IMR-90 (cell line): ENCODE results near the gene ARHGEF33. TPM values are rescaled to one million over a fixed set of nuclear protein-coding genes. Genes with fewer than 3 reads are reported as not detected.
A peak's percentile ranks its signal among the peaks of the same experiment; 100 is the strongest.

Experiments used
- ATAC-seq: fragments of 200-7000 bp; cut with Tn5 transposase; 2 replicates; pipeline ENCODE4 v1.9.1; 2020; ENCODE audit warnings: low read depth, mild to moderate bottlenecking, moderate library complexity
- Bru-seq: library from RNA; stranded (reverse); fragments of 400-500 nt; gene quantifications from one replicate; lab custom pipeline; 2021; lab: Mats Ljungman, UMichigan
- BruChase-seq, 2 experiments: library from RNA; stranded (reverse); fragments of 400-500 nt; gene quantifications; one replicate each; lab custom pipeline; 2021; lab: Mats Ljungman, UMichigan
- BruUV-seq: library from RNA; stranded (reverse); fragments of 400-500 nt; replicated peaks from 2 replicates; lab custom pipeline; 2021; lab: Mats Ljungman, UMichigan
- CTCF ChIA-PET: fragments of 300-600 bp; formaldehyde crosslinking; extraction: SDS; loops from one replicate; lab custom pipeline; 2021; ENCODE audit warnings: antibody characterized with exemption; lab: Yijun Ruan, JAX
- POLR2A ChIA-PET: fragments of 300-600 bp; sonication (Branson Sonifier 250); formaldehyde crosslinking; loops from one replicate; lab custom pipeline; 2022; ENCODE audit warnings: antibody characterized with exemption; ENCODE audit not compliant: unreplicated experiment; lab: Charles Lee
- DNase-seq: peaks from one replicate; pipeline ENCODE4 v3.0.0; 2013
- H2AFZ ChIP-seq: replicated peaks from 2 replicates; pipeline ENCODE3; 2013; ENCODE audit warnings: low read length, mild to moderate bottlenecking; ENCODE audit not compliant: poor library complexity
- H2AK5ac ChIP-seq: 2 replicates; pipeline ENCODE4 v1.6.1; 2013; ENCODE audit warnings: low read depth, low read length, inconsistent platforms
- H2AK9ac ChIP-seq: replicated peaks from 2 replicates; pipeline ENCODE3; 2013; ENCODE audit warnings: mild to moderate bottlenecking, low read depth, low read length, moderate library complexity; ENCODE audit not compliant: poor library complexity
- H2BK120ac ChIP-seq: 2 replicates; pipeline ENCODE4 v1.6.1; 2013; ENCODE audit warnings: low read depth, low read length, inconsistent platforms
- H2BK15ac ChIP-seq: 3 replicates; pipeline ENCODE4 v1.6.1; 2013; ENCODE audit warnings: low read depth, low read length, inconsistent platforms
- H2BK20ac ChIP-seq: 2 replicates; pipeline ENCODE4 v1.6.1; 2013; ENCODE audit warnings: low read depth, mild to moderate bottlenecking, inconsistent platforms, low read length, moderate library complexity
- H2BK5ac ChIP-seq: 2 replicates; pipeline ENCODE4 v1.6.1; 2013; ENCODE audit warnings: mild to moderate bottlenecking, low read depth, low read length, inconsistent platforms; ENCODE audit not compliant: poor library complexity, severe bottlenecking
- H3K14ac ChIP-seq: replicated peaks from 2 replicates; pipeline ENCODE4 v1.6.1; 2013; ENCODE audit warnings: low read depth, low read length, inconsistent platforms
- H3K18ac ChIP-seq: 2 replicates; pipeline ENCODE4 v1.6.1; 2013; ENCODE audit warnings: low read depth, low read length, control low read depth
- H3K23ac ChIP-seq: 2 replicates; pipeline ENCODE4 v1.6.1; 2013; ENCODE audit warnings: low read depth, low read length, inconsistent platforms
- H3K27ac ChIP-seq: 2 replicates; pipeline ENCODE4 v1.5.1; 2013; ENCODE audit warnings: mild to moderate bottlenecking, control low read depth, low read length; ENCODE audit not compliant: insufficient read depth
- H3K27me3 ChIP-seq: 2 replicates; pipeline ENCODE4 v1.6.1; 2013; ENCODE audit warnings: low read length; ENCODE audit not compliant: control insufficient read depth, insufficient read depth
- H3K36me3 ChIP-seq: 2 replicates; pipeline ENCODE4 v1.6.1; 2013; ENCODE audit warnings: low read length, mixed read lengths; ENCODE audit not compliant: control insufficient read depth, insufficient read depth
- H3K4ac ChIP-seq: 2 replicates; pipeline ENCODE4 v1.6.1; 2013; ENCODE audit warnings: low read depth, low read length, inconsistent platforms
- H3K4me1 ChIP-seq: 2 replicates; pipeline ENCODE4 v1.6.1; 2013; ENCODE audit warnings: low read length, mixed read lengths; ENCODE audit not compliant: control insufficient read depth, insufficient read depth
- H3K4me2 ChIP-seq: 2 replicates; pipeline ENCODE4 v1.6.1; 2013; ENCODE audit warnings: low read depth, mild to moderate bottlenecking, control low read depth, low read length, moderate library complexity
- H3K4me3 ChIP-seq: 2 replicates; pipeline ENCODE4 v1.5.1; 2013; ENCODE audit warnings: low read depth, mild to moderate bottlenecking, control low read depth, low read length, moderate library complexity; ENCODE audit not compliant: insufficient read depth
- H3K56ac ChIP-seq: 2 replicates; pipeline ENCODE4 v1.6.1; 2013; ENCODE audit warnings: low read length, inconsistent platforms; ENCODE audit not compliant: insufficient read depth; ENCODE audit errors: extremely low read depth
- H3K79me1 ChIP-seq, 2 experiments: 2 replicates each; pipeline ENCODE4 v1.6.1; 2013; ENCODE audit warnings: low read length in 2 of 2, inconsistent platforms in 1 of 2, low read depth in 1 of 2
- H3K9ac ChIP-seq: 2 replicates; pipeline ENCODE4 v1.6.1; 2013; ENCODE audit warnings: low read depth, low read length, control low read depth
- H3K9me1 ChIP-seq: 2 replicates; pipeline ENCODE4 v1.6.1; 2013; ENCODE audit warnings: low read length, inconsistent platforms; ENCODE audit not compliant: insufficient read depth
- H3K9me3 ChIP-seq: 2 replicates; pipeline ENCODE4 v1.6.1; 2013; ENCODE audit warnings: low read length; ENCODE audit not compliant: control insufficient read depth, insufficient read depth
- H4K20me1 ChIP-seq: 2 replicates; pipeline ENCODE4 v1.6.1; 2013; ENCODE audit warnings: low read length, inconsistent platforms; ENCODE audit not compliant: insufficient read depth
- H4K5ac ChIP-seq: 2 replicates; pipeline ENCODE4 v1.6.1; 2013; ENCODE audit warnings: mild to moderate bottlenecking, low read depth, low read length, control low read depth
- H4K8ac ChIP-seq, 2 experiments: 2 replicates each; pipeline ENCODE4 v1.6.1; 2013; ENCODE audit warnings: low read depth in 2 of 2, low read length in 2 of 2, control low read depth in 1 of 2, inconsistent platforms in 1 of 2
- H4K91ac ChIP-seq: 2 replicates; pipeline ENCODE4 v1.6.1; 2013; ENCODE audit warnings: low read depth, low read length, inconsistent platforms; ENCODE audit not compliant: insufficient read depth
- CHD1 ChIP-seq: IDR thresholded peaks from 2 replicates; pipeline ENCODE4 v1.6.1; 2012; ENCODE audit warnings: low read depth, low read length, improper control_type of control experiment
- CTCF ChIP-seq: conservative IDR thresholded peaks from 2 replicates; pipeline ENCODE4 v1.5.1; 2012; ENCODE audit warnings: mild to moderate bottlenecking, low read depth, low read length, improper control_type of control experiment
- ELK1 ChIP-seq: fragments of 150-350 bp; IDR thresholded peaks from 2 replicates; pipeline ENCODE4 v1.6.1; 2016; ENCODE audit warnings: low read depth, mild to moderate bottlenecking, low read length, moderate library complexity, borderline replicate concordance
- MAFK ChIP-seq: IDR thresholded peaks from 2 replicates; pipeline ENCODE4 v1.6.1; 2012; ENCODE audit warnings: low read depth, low read length, improper control_type of control experiment
- MAZ ChIP-seq: IDR thresholded peaks from 2 replicates; pipeline ENCODE4 v1.6.1; 2012; ENCODE audit warnings: low read depth, mild to moderate bottlenecking, low read length, improper control_type of control experiment, moderate library complexity, borderline replicate concordance
- MXI1 ChIP-seq: IDR thresholded peaks from 2 replicates; pipeline ENCODE4 v1.6.1; 2012; ENCODE audit warnings: low read depth, mild to moderate bottlenecking, low read length, moderate library complexity, borderline replicate concordance
- NFE2L2 ChIP-seq: fragments of 150-350 bp; IDR thresholded peaks from 2 replicates; pipeline ENCODE4 v1.6.1; 2016; ENCODE audit warnings: low read depth, mild to moderate bottlenecking, low read length
- POLR2A ChIP-seq: IDR thresholded peaks from 2 replicates; pipeline ENCODE4 v1.6.1; 2012; ENCODE audit warnings: mild to moderate bottlenecking, low read depth, low read length
- RAD21 ChIP-seq: IDR thresholded peaks from 2 replicates; pipeline ENCODE4 v1.6.1; 2012; ENCODE audit warnings: low read length, improper control_type of control experiment
- RCOR1 ChIP-seq: IDR thresholded peaks from 2 replicates; pipeline ENCODE4 v1.6.1; 2012; ENCODE audit warnings: mild to moderate bottlenecking, low read length, improper control_type of control experiment; ENCODE audit not compliant: insufficient replicate concordance
- SMC3 ChIP-seq: fragments of 150-350 bp; IDR thresholded peaks from 2 replicates; pipeline ENCODE4 v1.6.1; 2016; ENCODE audit warnings: low read depth, mild to moderate bottlenecking, antibody characterized with exemption, low read length, moderate library complexity
- USF2 ChIP-seq: fragments of 150-350 bp; IDR thresholded peaks from 2 replicates; pipeline ENCODE4 v1.6.1; 2017; ENCODE audit warnings: mild to moderate bottlenecking, antibody characterized with exemption, low read length, low read depth
- WGBS, 2 experiments: methylation state at CpG; one replicate each; pipeline versions ENCODE4 v1.1.5 to v1.1.7; 2013; ENCODE audit warnings: missing lambda C conversion rate in 2 of 2; ENCODE audit not compliant: insufficient read length in 1 of 2; ENCODE audit errors: extremely low coverage in 2 of 2; 5-methylcytosine and 5-hydroxymethylcytosine counted together
- dilution Hi-C: fragments of 300-500 bp; cut with HindIII; formaldehyde crosslinking; loops from one replicate; pipeline ENCODE4 v1.14.3; 2018; ENCODE audit warnings: low sequenced_read_pairs; ENCODE audit not compliant: unreplicated experiment
- in situ Hi-C: fragments of 300-500 bp; cut with MboI; formaldehyde crosslinking; loops from 3 replicates; pipeline ENCODE4 v1.14.3; 2019; ENCODE audit warnings: low sequenced_read_pairs, inconsistent platforms, mixed read lengths
- intact Hi-C: fragments of 100-400 bp; cut with micrococcal nuclease; formaldehyde crosslinking; loops from 2 replicates; pipeline ENCODE4 v1.10.0; 2022
- long read RNA-seq: library from polyadenylated mRNA; unstranded; transcript quantifications from one replicate; pipeline ENCODE4 v2.0.0, GENCODE V29; 2021; ENCODE audit not compliant: unreplicated experiment
- polyA plus RNA-seq, 3 experiments: library from polyadenylated mRNA; depleted of rRNA; stranded (reverse); fragments of >200 nt; gene quantifications; 2 replicates each; pipeline ENCODE4 v1.2.3, GENCODE V29; 2012; ENCODE audit warnings: low replicate concordance in 1 of 3
- total RNA-seq: library from RNA; depleted of rRNA; stranded (reverse); fragments of >200 nt; gene quantifications from 2 replicates; pipeline ENCODE4 v1.2.3, GENCODE V29; 2012; rRNA removed

The ARHGEF33 gene
- total RNA-seq (0.18 and 0.28 TPM in 2 replicates), polyA plus RNA-seq (2012; rRNA removed) (0.20 and 0.21 TPM in 2 replicates), Bru-seq, nascent RNA (percentile 21 among the genes with signal in this experiment), BruChase-seq, experiment 1, labeled RNA remaining after a 6-hour chase (percentile 40 among the genes with signal in this experiment), BruChase-seq, experiment 2, labeled RNA remaining after a 2-hour chase (percentile 33 among the genes with signal in this experiment)
- polyA plus RNA-seq (2012; cell fraction: cytosol; rRNA removed): 0.01 and 0.09 TPM in 2 replicates
- polyA plus RNA-seq (2012; cell fraction: nucleus; rRNA removed; ENCODE audit: low replicate concordance): 0.12 and 0.22 TPM in 2 replicates
- long read RNA-seq, partial matches to known transcripts: 0 of 3 reads
- long read RNA-seq, other reads (novel, unspliced or antisense): 2 of 3 reads

- Histone ChIP-seq H2BK120ac (no peak within 1 kb of the TSS), H3K27me3 (no peaks in the 10 kb centered on the region), H4K20me1 (no peaks in the 10 kb centered on the region), H3K9me3 (no peaks in the 10 kb centered on the region; the same call in 1 of the 2 replicates), H3K14ac (no peak within 1 kb of the TSS), H3K27ac (no peak within 1 kb of the TSS), H3K4me2 (no peak within 1 kb of the TSS), H3K4me3 (no peak within 1 kb of the TSS), H3K18ac (no peak within 1 kb of the TSS), H4K8ac (no peak within 1 kb of the TSS), H3K79me1 (no peaks in the 10 kb centered on the region), H3K9me1 (no peaks in the 10 kb centered on the region), H2AFZ (no peak within 1 kb of the TSS), H3K9ac (no peak within 1 kb of the TSS), H2AK9ac (no peak within 1 kb of the TSS), H3K23ac (no peak within 1 kb of the TSS), H2BK20ac (no peak within 1 kb of the TSS), H2BK15ac (no peak within 1 kb of the TSS), H3K56ac (no peak within 1 kb of the TSS), H2BK5ac (no peak within 1 kb of the TSS), H3K4me1 (no peaks in the 10 kb centered on the region), H2AK5ac (no peak within 1 kb of the TSS), H4K5ac (no peak within 1 kb of the TSS), H3K4ac (no peak within 1 kb of the TSS), H4K91ac (no peak within 1 kb of the TSS), H3K36me3 (no peaks in the 10 kb centered on the region)
- no peak for TF ChIP-seq MAZ
- no peak for TF ChIP-seq SMC3
- TF ChIP-seq RCOR1: no peak
- no peak for TF ChIP-seq MAFK
- no peak for TF ChIP-seq USF2
- no peak for TF ChIP-seq CHD1
- no peak for TF ChIP-seq POLR2A
- TF ChIP-seq NFE2L2: no peak
- TF ChIP-seq MXI1: no peak
- no peak for TF ChIP-seq ELK1
- no peak for TF ChIP-seq RAD21
- TF ChIP-seq CTCF: no peak
- dilution Hi-C loops: no loop called here
- intact Hi-C loops: no loop called here
- CTCF ChIA-PET: no interaction called here
- ATAC-seq (no peak), DNase-seq (no peak)
- no TSS peak for BruUV-seq
- in situ Hi-C loops: no loop called here
- POLR2A ChIA-PET: no interaction called here
- WGBS, 2 experiments: no CpG with 5 or more reads among the region's 3 CpGs
These were observed at the start of gene ARHGEF33 for GRCh38 chr2:38889575-38889974. TSS of gene ARHGEF33 (plus strand) at chr2:38889875. CDS start at chr2:38919448, 29,573 bp downstream.
